HepG2 (cell line): ENCODE measurements around the gene SESN2.

Experiments
- CTCF ChIP-seq: sonication (generic); formaldehyde crosslinking; IDR thresholded peaks from 2 replicates; pipeline ENCODE4 v1.5.0; 2020; ENCODE audit warnings: mild to moderate bottlenecking, missing genetic modification reagents, moderate library complexity
- FOSL2 ChIP-seq: sonication (generic); formaldehyde crosslinking; IDR thresholded peaks from 2 replicates; pipeline ENCODE4 v1.4.0; 2020; ENCODE audit warnings: missing genetic modification reagents
- MTA3 ChIP-seq: sonication (generic); formaldehyde crosslinking; IDR thresholded peaks from 2 replicates; pipeline ENCODE4 v1.4.0; 2020; ENCODE audit warnings: missing genetic modification reagents
- SP2 ChIP-seq: sonication (generic); formaldehyde crosslinking; IDR thresholded peaks from 2 replicates; pipeline ENCODE4 v1.5.1; 2020; ENCODE audit warnings: mild to moderate bottlenecking, missing genetic modification reagents

GRCh38 chr1:28249866-28250295 is 9.4 kb upstream of the SESN2 start:
- TF ChIP-seq FOSL2 (CRISPR knock-in tag) (no peak), SP2 (no peak), MTA3 (CRISPR knock-in tag) (no peak), CTCF (CRISPR knock-in tag) (no peak)
